GM19328 (cell line): Measurements from ENCODE around the gene MPRIP.
"Not testable (repeated sequence)": the region's sequence is repeated elsewhere in the genome, so short reads cannot be mapped to it uniquely, and the experiment has no call there.

Experiments
- ATAC-seq: cut with Tn5 transposase; IDR thresholded peaks from one replicate; pipeline ENCODE4 v1.9.1; 2021; ENCODE audit warnings: mild to moderate bottlenecking, moderate library complexity; ENCODE audit not compliant: unreplicated experiment

Gene MPRIP

DNA sequence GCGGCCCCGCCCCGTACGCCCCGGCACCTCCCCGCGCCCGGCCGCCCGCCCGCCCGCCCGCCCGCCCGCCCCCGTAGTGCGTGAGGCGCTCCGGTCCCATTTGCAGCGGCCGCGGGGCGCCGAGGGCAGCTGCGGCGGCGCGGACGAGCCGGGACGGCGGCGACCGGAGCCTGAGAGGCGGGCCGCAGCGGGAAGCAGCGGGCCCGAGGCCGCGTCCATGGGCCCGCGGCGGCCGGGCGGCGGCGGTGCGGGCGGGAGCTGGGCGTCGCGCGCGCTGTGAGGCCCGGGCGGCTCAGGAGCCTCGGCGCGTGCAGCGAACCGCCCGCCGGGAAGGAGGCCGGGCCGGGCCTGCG lies at the start of gene MPRIP:
MPRIP (plus strand) TSS at position 74 of the 353 bp plus-strand sequence. CDS start 392 bp downstream, outside the sequence.
- ATAC-seq = no peak

DNA sequence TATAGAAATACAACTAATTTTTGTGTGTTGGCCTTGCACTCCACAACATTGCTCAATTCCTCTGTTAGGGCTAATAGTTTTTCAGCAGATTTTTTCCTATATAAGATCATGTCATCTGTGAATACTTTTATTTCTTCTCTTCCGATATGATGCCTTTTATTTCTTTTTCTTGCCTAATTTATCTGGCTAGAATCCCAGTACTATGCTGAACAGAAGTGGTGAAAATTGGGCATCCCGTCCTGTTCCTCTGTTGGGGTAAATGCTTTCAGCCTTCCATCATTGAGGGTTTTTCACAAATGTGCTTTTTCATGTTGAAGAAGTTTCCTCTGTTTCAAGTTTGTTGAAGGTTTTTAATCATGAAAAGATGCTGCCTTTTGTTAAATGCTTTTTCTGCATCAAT lies 47.6 kb upstream of the MPRIP start:
- ATAC-seq = no peak

- ATAC-seq = no peak
These were observed 46.3 kb upstream of the MPRIP start for GRCh38 chr17:16995930-16996329.

- not testable (repeated sequence) for ATAC-seq
These were observed 45.5 kb upstream of the MPRIP start for GRCh38 chr17:16996726-16997125.

DNA sequence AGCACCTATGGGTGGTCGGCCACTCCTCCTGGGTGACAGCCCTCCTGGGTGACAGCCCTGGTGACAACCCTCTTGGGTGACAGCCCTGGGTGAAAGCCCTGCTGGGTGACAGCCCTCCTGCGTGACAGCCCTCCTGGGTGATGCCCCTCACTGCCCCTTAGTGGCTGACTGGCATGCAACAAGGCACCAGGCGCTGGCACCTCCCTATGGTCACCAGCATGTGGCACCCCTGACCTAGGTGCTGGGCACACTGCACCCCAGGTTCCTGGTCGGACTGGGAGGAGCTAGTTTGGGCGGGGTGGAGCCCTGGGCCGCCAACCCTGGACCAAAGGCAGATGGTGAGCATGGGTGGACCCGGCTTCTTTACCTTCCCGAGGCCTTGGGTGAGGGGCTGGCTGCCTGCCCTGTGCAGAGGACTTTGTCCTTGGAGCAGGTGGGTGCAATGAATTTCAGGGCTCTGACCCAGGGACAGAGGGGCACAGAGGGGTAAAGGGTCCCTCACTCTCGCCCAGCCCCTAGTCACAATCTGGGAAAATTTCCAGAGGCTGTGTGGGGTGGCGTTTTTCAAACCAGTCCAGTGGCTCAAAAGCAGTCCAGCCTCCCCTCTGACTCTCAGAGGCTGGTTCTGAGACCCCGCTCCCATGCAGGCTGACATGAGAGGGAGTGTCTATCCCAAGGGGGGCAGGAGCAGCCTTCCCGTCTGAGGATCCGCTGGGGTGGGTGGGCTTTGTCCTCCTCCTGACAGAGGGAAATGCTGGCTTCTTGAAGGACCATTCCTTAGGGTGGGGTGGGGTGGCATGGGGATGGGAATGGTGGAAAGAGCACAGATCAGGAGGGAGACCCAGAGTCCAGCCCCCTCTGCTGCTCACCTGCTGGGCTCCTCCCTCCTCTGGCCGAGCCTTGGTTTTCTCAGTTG lies 44.5 kb upstream of the MPRIP start:
- ATAC-seq = no peak

- no peak for ATAC-seq
These were observed 42.2 kb upstream of the MPRIP start for GRCh38 chr17:16999931-17000625.

GRCh38 chr17:17001076-17001777 lies 41.0 kb upstream of the MPRIP start:
- ATAC-seq = no peak

GRCh38 chr17:17001874-17002520 lies 40.3 kb upstream of the MPRIP start:
- ATAC-seq = no peak

DNA sequence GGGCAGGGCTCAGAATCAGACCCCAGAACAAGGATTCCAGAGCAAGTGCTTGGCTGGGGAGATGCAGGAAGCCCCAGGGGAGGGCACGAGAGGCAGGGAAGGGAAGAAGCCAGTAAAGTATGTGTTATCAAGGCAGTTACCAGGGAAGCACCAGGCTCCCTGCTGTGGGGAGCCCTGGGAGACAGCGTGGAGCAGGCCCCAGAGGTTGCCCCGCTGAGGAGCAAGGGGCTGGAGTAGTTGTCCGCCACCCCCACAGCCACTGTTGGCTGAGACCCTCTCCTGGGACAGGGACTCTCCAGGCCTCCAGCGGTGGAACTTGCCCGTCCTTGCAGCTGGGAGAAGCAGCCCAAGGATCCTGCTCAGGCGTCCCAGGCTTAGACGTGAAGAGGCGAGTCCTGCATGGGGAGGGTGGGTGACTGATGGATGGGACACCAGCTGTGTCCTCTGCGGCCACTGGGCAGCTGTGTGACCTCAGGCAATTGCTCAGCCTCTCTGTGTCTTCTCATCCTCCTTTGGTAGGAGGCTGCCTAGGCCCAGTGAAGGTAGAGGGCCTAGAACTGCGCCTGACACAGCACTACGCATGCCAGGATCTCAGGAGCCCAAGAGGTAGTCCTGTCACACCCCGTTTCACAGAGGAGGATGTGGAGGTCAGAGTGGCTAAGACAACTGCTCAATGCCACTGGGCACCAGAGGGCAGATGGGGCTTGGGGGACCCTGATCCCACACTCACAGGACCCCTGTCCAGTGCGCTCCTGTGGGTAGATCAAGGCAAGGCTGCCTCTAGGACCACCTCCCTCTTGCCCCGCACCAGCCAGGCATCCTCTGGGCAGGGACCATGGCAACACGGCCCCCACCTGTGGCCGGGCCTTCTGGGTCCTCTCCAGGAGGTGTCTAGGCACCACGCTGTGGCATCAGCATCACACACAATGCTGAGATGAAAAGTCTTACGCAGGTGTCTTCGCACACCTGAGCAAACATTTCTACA lies 39.2 kb upstream of the MPRIP start:
- ATAC-seq = not testable (repeated sequence)

GRCh38 chr17:17004251-17004996 lies 37.8 kb upstream of the MPRIP start:
- no peak for ATAC-seq

DNA sequence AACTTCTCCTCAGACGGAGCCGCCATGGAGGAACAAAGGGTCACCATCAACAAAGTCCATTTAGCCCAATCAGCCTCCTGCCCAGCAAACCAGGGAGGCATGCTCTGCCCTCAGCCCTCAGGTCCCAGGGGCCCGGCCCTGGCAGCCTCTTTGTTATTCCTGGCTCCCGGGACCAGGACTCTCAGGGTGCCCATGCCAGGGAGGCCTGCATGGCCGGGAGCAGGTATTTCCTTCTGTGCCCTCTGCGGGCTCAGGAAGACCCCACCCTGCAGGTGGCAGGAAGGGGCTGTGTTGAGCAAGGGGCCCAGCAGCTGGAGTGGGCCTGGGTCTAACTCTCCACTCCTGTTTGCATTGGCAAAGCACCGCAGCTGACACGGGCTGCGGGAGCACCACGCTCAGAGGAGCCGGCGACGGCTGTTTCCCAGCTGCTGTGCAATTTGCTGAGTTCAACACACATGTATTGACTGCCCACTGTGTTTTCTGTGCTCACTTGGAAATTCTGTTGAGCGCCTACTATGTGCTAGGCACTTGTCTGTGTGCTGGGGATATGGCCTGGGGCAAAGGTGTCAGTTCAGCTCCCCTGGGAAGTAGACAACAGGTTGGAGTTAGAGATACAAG lies 37.2 kb upstream of the MPRIP start:
- not testable (repeated sequence) for ATAC-seq

- not testable (repeated sequence) for ATAC-seq
These were observed 34.4 kb upstream of the MPRIP start for GRCh38 chr17:17007891-17008290.

DNA sequence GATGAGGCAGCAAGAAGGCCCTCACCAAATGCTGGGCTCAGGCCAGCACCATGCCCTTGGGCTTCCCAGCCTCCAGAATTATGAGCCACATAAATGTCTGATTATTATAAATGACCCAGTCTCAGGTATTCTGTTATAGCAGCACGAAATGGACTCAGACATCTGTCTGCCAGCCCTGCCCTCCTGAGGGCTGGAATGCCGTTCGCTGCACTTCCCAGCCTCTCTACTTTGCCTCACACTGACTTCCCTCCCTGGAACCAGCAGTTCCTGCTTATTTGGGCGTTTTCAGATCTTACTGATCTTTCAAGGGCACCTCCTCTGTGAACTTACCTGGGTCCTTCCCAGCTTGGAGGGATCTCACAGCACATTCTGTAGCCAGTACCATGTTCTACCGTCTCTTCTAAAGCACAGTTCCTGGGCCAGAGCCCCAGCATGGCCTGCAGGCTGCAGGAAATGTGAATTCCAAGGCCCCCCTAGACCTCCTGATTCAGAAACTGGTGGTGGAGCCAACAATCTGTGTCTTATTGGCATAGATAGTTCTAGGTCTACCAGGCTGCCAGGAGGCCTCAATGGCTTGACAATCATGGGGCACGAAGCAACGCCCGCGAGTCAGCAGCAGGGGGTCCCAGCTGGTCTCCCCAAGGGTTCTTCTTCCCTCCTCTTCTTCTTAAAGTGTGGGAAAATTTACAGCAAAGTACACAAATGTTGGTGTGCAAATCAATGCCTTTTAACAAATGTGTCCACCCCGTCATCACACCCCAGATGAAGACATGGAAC lies 33.4 kb upstream of the MPRIP start:
- ATAC-seq = not testable (repeated sequence)

- not testable (repeated sequence) for ATAC-seq
These were observed 32.3 kb upstream of the MPRIP start for GRCh38 chr17:17009972-17010371.

- ATAC-seq = not testable (repeated sequence)
These were observed 31.7 kb upstream of the MPRIP start for GRCh38 chr17:17010545-17011034.

GRCh38 chr17:17011043-17011907 lies 31.0 kb upstream of the MPRIP start:
- not testable (repeated sequence) for ATAC-seq
